Astrocyte (in vitro differentiated cells and primary cell): ENCODE results near the gene NDUFS7. TPM values are rescaled to one million over a fixed set of nuclear protein-coding genes. Genes with fewer than 3 reads are reported as not detected.
A peak's percentile ranks its signal among the peaks of the same experiment; 100 is the strongest.

Experiments
- DNase-seq: peaks from one replicate; pipeline ENCODE4 v3.0.0-alpha.2; 2010; ENCODE audit warnings: low read depth
- FAIRE-seq: peaks from 2 replicates; lab custom pipeline; 2011; peaks lifted over from hg19 to GRCh38; lab: Jason Lieb, UNC
- H2AFZ ChIP-seq: 2 replicates; pipeline ENCODE4 v1.6.0; 2012; ENCODE audit warnings: low read depth, low read length, inconsistent platforms
- H3K27ac ChIP-seq: 2 replicates; pipeline ENCODE4 v1.5.1; 2011; ENCODE audit warnings: low read depth, low read length, inconsistent platforms
- H3K27me3 ChIP-seq: 2 replicates; pipeline ENCODE4 v1.6.0; 2011; ENCODE audit warnings: low read length, inconsistent platforms; ENCODE audit not compliant: insufficient read depth
- H3K36me3 ChIP-seq: 2 replicates; pipeline ENCODE4 v1.5.1; 2011; ENCODE audit warnings: low read length, inconsistent platforms; ENCODE audit not compliant: insufficient read depth
- H3K4me1 ChIP-seq: 2 replicates; pipeline ENCODE4 v1.5.1; 2011; ENCODE audit warnings: low read length, inconsistent platforms; ENCODE audit not compliant: insufficient read depth
- H3K4me2 ChIP-seq: 2 replicates; pipeline ENCODE4 v1.6.0; 2012; ENCODE audit warnings: low read length, inconsistent platforms
- H3K4me3 ChIP-seq: 2 replicates; pipeline ENCODE4 v1.5.1; 2011; ENCODE audit warnings: low read depth, mild to moderate bottlenecking, low read length, inconsistent platforms; ENCODE audit not compliant: insufficient read depth
- H3K79me2 ChIP-seq: 2 replicates; pipeline ENCODE4 v1.6.0; 2012; ENCODE audit warnings: mild to moderate bottlenecking, low read length, inconsistent platforms; ENCODE audit not compliant: insufficient read depth
- H3K9ac ChIP-seq: 2 replicates; pipeline ENCODE4 v1.6.0; 2012; ENCODE audit warnings: mild to moderate bottlenecking, low read length, inconsistent platforms
- H3K9me3 ChIP-seq: 2 replicates; pipeline ENCODE4 v1.5.1; 2012; ENCODE audit warnings: low read depth, mild to moderate bottlenecking, low read length, inconsistent platforms; ENCODE audit not compliant: insufficient read depth
- H4K20me1 ChIP-seq: 2 replicates; pipeline ENCODE4 v1.6.0; 2012; ENCODE audit warnings: low read length, inconsistent platforms; ENCODE audit not compliant: insufficient read depth
- H3K27ac Mint-ChIP-seq: one replicate; pipeline ENCODE4 v1.8.0; 2021; ENCODE audit warnings: mild to moderate bottlenecking, mixed read lengths; ENCODE audit not compliant: unreplicated experiment
- H3K27me3 Mint-ChIP-seq: one replicate; pipeline ENCODE4 v1.8.0; 2021; ENCODE audit warnings: low read depth, mixed read lengths; ENCODE audit not compliant: unreplicated experiment
- H3K36me3 Mint-ChIP-seq: one replicate; pipeline ENCODE4 v1.8.0; 2021; ENCODE audit warnings: low read depth, mixed read lengths; ENCODE audit not compliant: unreplicated experiment
- H3K4me1 Mint-ChIP-seq: one replicate; pipeline ENCODE4 v1.8.0; 2021; ENCODE audit warnings: low read depth, mixed read lengths; ENCODE audit not compliant: unreplicated experiment
- H3K4me3 Mint-ChIP-seq: one replicate; pipeline ENCODE4 v1.8.0; 2021; ENCODE audit warnings: mild to moderate bottlenecking, moderate library complexity, mixed read lengths; ENCODE audit not compliant: unreplicated experiment
- H3K9me3 Mint-ChIP-seq: one replicate; pipeline ENCODE4 v1.8.0; 2021; ENCODE audit warnings: mild to moderate bottlenecking, mixed read lengths; ENCODE audit not compliant: unreplicated experiment
- EZH2 ChIP-seq: IDR thresholded peaks from 2 replicates; pipeline ENCODE4 v1.6.1; 2012; ENCODE audit warnings: mild to moderate bottlenecking, low read length, inconsistent platforms; ENCODE audit not compliant: insufficient read depth
- total RNA-seq: library from RNA; stranded (reverse); gene quantifications from 2 replicates; pipeline ENCODE4 v1.2.1, GENCODE V29; 2021
- TF ChIP-seq, protein P1 (sequence below): IDR thresholded peaks from 2 replicates; pipeline ENCODE4 v1.5.1; 2011; ENCODE audit warnings: low read depth, mild to moderate bottlenecking, inconsistent platforms, low read length, moderate library complexity; ENCODE audit not compliant: insufficient read depth

NDUFS7 gene
- total RNA-seq, 1 donor from 2014 or later: 64.0 TPM

GRCh38 chr19:1431759-1432506 lies 48.2 kb downstream of the NDUFS7 start:
- H3K4me1 ChIP-seq: peaks cover 2% of the 10 kb centered on the region
- peaks cover 10% of the 10 kb centered on the region for H3K36me3 ChIP-seq
- Mint-ChIP-seq H3K27me3 (no peaks in the 10 kb centered on the region), H3K4me1 (no peaks in the 10 kb centered on the region), H3K27ac (no peak overlapping the region), H3K36me3 (peaks cover 6% of the 10 kb centered on the region), H3K4me3 (no peak overlapping the region), H3K9me3 (no peaks in the 10 kb centered on the region)
- no peak overlapping the region for H3K9ac ChIP-seq
- TF ChIP-seq, protein P1, sequence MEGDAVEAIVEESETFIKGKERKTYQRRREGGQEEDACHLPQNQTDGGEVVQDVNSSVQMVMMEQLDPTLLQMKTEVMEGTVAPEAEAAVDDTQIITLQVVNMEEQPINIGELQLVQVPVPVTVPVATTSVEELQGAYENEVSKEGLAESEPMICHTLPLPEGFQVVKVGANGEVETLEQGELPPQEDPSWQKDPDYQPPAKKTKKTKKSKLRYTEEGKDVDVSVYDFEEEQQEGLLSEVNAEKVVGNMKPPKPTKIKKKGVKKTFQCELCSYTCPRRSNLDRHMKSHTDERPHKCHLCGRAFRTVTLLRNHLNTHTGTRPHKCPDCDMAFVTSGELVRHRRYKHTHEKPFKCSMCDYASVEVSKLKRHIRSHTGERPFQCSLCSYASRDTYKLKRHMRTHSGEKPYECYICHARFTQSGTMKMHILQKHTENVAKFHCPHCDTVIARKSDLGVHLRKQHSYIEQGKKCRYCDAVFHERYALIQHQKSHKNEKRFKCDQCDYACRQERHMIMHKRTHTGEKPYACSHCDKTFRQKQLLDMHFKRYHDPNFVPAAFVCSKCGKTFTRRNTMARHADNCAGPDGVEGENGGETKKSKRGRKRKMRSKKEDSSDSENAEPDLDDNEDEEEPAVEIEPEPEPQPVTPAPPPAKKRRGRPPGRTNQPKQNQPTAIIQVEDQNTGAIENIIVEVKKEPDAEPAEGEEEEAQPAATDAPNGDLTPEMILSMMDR: no peak
- TF ChIP-seq EZH2: no peak
- no peak overlapping the region for H3K27ac ChIP-seq
- peaks cover 40% of the 10 kb centered on the region for H3K79me2 ChIP-seq
- no peaks in the 10 kb centered on the region for H3K9me3 ChIP-seq
- DNase-seq: no peak
- H2AFZ ChIP-seq: no peak overlapping the region
- H3K27me3 ChIP-seq: no peaks in the 10 kb centered on the region
- H4K20me1 ChIP-seq: peaks cover 41% of the 10 kb centered on the region
- H3K4me2 ChIP-seq: no peak overlapping the region
- FAIRE-seq: no peak
- H3K4me3 ChIP-seq: no peak overlapping the region

- Mint-ChIP-seq H3K27me3 (no peaks in the 10 kb centered on the region), H3K4me3 (no peak overlapping the region), H3K27ac (peak overlapping the region; percentile 47), H3K9me3 (no peaks in the 10 kb centered on the region), H3K4me1 (no peaks in the 10 kb centered on the region), H3K36me3 (peaks cover 6% of the 10 kb centered on the region)
- no peak for DNase-seq
- no peak for FAIRE-seq
- peaks cover 2% of the 10 kb centered on the region for H3K4me1 ChIP-seq
- H4K20me1 ChIP-seq: peaks cover 35% of the 10 kb centered on the region
- H2AFZ ChIP-seq: no peak overlapping the region
- H3K9ac ChIP-seq: no peak overlapping the region
- TF ChIP-seq, protein P1: no peak
- no peak for TF ChIP-seq EZH2
- no peaks in the 10 kb centered on the region for H3K27me3 ChIP-seq
- peaks cover 34% of the 10 kb centered on the region for H3K79me2 ChIP-seq
- H3K9me3 ChIP-seq: no peaks in the 10 kb centered on the region
- no peak overlapping the region for H3K4me3 ChIP-seq
- H3K4me2 ChIP-seq: no peak overlapping the region
- H3K36me3 ChIP-seq: peaks cover 10% of the 10 kb centered on the region
- H3K27ac ChIP-seq: no peak overlapping the region
Measured at GRCh38 chr19:1432507-1432887, 48.8 kb downstream of the NDUFS7 start.
